ENCODE results near the gene PTCD1. TPM values are rescaled to one million over a fixed set of nuclear protein-coding genes. Genes with fewer than 3 reads are reported as not detected.

The PTCD1 gene
- total and polyA plus RNA-seq, 2 experiments from 2014 or later, result 12.2 to 13.4 TPM

GRCh38 chr7:99372275-99373090 is 66.1 kb downstream of the PTCD1 start:
- Mint-ChIP-seq H3K4me3 (peak overlapping the region; percentile 61; the same call in 2 of the 3 replicates), H3K27me3 (ENCODE audit: insufficient read depth, low read depth, poor library complexity) (peaks cover 9% of the 10 kb centered on the region), H3K36me3 (ENCODE audit: low read depth) (peaks cover under 1% of the 10 kb centered on the region; the same call in 1 of the 3 replicates), H3K9me3 (no peaks in the 10 kb centered on the region), H3K27ac (no peak overlapping the region), H3K4me1 (peaks cover 3% of the 10 kb centered on the region; the same call in 1 of the 3 replicates)
- H3K27ac ChIP-seq (ENCODE audit: low read depth), result no peak overlapping the region
- 0 out of 2 replicates have a peak, but pooled peaks cover 6% of the 10 kb centered on the region for H3F3A ChIP-seq (replicated peaks; ENCODE audit: low read depth)
- no peak overlapping the region for H3K4me3 ChIP-seq
- no peaks in the 10 kb centered on the region for H3K27me3 ChIP-seq (ENCODE audit: insufficient read depth)
- no peak for ATAC-seq
- no peak overlapping the region for H3K4me2 ChIP-seq
- H2AFZ ChIP-seq, result no peak overlapping the region
- TF ChIP-seq ZNF462 (CRISPR knock-in tag; IDR thresholded peaks at IDR 0.05) (no peak), EZH2 (IDR thresholded peaks at IDR 0.05; ENCODE audit: low read depth, unreplicated experiment) (no peak), REST (IDR thresholded peaks at IDR 0.05; ENCODE audit: unreplicated experiment) (no peak), ZNF114 (CRISPR knock-in tag; IDR thresholded peaks at IDR 0.05) (no peak), EZH2phosphoT487 (IDR thresholded peaks at IDR 0.05; ENCODE audit: unreplicated experiment) (no peak), NANOG (IDR thresholded peaks at IDR 0.05; ENCODE audit: borderline replicate concordance) (no peak), POLR2AphosphoS5 (IDR thresholded peaks at IDR 0.05; ENCODE audit: low read depth) (no peak), ZNF331 (CRISPR knock-in tag; IDR thresholded peaks at IDR 0.05; ENCODE audit: low read depth) (no peak)
- DNase-seq (ENCODE audit: low spot score), result peak; percentile 39
- H3K4me1 ChIP-seq (ENCODE audit: insufficient read depth), result no peaks in the 10 kb centered on the region
- H3K79me2 ChIP-seq (replicated peaks; ENCODE audit: insufficient read depth), result peaks cover 14% of the 10 kb centered on the region
- H3K36me3 ChIP-seq (ENCODE audit: insufficient read depth), result no peaks in the 10 kb centered on the region
- peaks cover 15% of the 10 kb centered on the region for H4K20me1 ChIP-seq (replicated peaks; ENCODE audit: insufficient read depth)
- H3K9me2 ChIP-seq (ENCODE audit: insufficient read depth), result no peaks in the 10 kb centered on the region

All from GM23338 (cell line).